Left kidney (tissue), 2 donors: ENCODE data around the gene ZNF385C. TPM values are rescaled to one million over a fixed set of nuclear protein-coding genes. Genes with fewer than 3 reads are reported as not detected.
A peak's percentile ranks its signal among the peaks of the same experiment; 100 is the strongest.

Experiments
- DNase-seq: peaks from one replicate; pipeline ENCODE4 v3.0.0-alpha.2; 2013
- polyA plus RNA-seq: library from polyadenylated mRNA; unstranded; fragments of 120-200 nt; gene quantifications from one replicate; pipeline ENCODE4 v1.2.1, GENCODE V29; 2013; ENCODE audit not compliant: insufficient read length

The ZNF385C gene
- polyA plus RNA-seq, 1 donor = 9.6 TPM

DNA sequence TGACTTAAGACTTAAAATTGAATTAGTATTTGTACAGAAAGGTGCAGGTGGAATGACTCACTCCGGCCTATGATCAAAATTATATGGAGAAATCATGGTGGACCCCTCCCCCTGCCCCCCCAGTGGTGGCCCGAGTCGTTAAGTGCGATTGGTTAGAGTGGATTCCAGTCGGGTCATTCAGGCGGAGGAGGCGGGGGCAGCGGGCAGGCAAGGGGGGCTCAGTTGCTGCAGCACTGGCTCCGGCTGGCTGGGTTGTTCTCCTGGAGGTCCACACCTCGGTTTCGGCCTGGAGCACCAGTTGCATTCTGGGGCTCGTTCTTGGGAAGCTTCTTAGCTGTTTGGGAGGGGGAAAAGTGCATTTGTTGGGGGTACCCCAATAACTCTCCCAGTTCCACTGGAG, 27.3 kb upstream of the ZNF385C start:
- no peak for DNase-seq

DNA sequence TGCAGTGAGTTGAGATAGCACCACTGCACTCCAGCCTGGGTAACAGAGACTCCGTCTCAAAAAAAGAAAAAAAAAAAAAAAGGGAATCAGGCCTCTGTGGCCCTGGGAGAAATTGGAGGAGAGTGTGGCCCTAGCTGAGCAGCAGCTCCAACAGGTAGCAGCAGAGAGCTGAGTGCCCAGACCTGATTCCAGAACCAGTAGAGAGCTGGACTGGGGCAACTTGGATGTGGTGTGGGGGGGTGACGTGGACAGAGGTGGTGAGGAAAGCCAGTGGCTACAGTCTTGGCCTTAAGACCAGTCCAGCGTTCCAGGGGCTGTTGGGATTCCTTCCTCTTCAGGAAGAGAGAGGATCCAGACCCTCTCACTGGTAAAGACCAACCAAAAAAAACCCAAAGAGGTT, 26.0 kb upstream of the ZNF385C start:
- DNase-seq = no peak

DNA sequence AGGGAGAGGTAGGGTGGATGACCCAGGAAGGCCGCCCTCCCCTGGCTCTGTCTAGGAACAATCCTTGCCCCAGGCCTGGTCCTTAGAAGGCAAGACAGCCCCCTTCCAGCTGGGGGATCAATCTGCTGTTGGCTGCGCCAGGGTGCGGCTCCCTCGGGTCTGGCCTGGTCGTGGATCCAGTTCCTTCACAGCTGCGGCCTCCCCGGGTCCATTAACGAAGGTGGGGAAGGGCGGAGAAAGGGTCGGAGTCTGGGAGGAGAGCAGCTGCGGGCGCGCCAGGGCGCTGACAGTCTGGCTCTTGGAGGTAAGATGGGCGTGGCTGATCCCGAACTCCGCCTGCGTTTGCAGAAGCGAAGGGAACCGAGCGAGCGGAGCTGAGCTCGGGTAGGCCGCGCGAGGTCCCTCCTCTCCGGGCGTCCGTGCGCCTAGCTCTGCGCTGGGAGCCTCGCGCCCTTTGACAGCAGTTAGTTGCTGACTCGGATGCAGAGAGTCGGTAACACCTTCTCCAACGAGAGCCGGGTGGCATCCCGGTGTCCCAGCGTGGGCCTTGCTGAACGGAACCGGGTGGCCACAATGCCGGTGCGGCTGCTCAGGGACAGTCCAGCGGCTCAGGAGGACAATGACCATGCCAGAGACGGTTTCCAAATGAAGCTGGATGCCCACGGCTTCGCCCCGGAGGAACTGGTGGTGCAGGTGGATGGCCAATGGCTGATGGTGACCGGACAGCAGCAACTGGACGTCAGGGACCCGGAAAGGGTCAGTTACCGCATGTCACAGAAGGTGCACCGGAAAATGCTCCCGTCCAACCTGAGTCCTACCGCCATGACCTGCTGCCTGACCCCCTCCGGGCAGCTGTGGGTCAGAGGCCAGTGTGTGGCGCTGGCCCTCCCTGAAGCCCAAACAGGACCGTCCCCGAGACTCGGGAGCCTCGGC, 24.4 kb upstream of the ZNF385C start, which contains the start of gene HSPB9:
HSPB9 (plus strand) TSS at position 434 of the 933 bp plus-strand sequence; CDS start at position 481, 47 bp downstream.
- DNase-seq = no peak

DNA sequence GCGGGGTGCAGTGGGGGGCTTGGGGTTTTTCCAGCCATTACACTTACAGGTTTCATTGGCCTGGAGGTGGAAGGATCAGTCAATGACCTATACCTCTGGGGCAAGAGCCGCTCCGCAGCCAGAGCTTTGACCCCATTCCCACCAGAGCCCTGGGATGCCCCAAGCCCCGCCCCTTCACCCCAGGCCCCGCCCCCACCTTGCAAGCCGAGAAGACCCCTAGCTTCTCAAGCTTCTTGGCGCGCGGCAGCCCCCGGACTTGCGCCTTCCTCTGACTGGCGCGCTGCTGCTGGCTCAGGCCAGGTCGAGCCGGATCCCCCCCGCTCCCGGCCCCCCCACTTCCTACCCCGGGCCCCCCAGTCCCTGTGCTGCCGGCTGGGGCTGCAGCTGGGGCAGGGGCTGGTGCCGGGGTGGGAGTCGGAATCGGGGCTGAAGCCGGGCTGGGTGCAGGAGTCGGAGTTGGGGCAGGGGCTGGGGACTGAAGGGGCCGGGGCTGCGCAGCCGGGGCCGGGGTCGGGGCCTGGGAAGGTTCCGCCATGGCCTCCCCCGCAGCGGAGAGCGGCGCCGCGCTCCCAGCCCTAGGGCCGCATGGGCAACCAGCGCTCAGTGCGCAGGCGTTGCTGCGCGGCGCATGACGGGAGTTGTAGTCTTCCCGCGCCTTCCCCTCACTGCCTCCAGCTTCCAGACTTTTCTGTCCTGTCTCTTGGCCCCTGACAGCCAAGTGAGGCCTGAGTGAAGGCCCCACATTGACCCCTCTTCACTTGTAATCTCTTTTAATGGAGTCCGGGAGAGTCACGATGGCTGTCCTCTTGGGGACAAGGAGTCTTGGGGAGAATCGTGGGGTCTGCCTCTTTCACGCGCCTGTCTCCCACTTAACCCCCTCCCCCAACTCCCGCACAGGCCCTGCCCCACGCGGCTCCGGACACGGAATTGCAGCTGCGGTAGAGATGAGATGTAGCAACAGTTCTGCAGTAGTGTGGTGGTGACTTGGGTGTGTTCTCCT, 22.8 kb upstream of the ZNF385C start, which contains the start of gene KAT2A:
KAT2A (minus strand) TSS at position 598 of the 1,000 bp plus-strand sequence; CDS start at position 535, 63 bp downstream.
- DNase-seq = peak; percentile 79

DNA sequence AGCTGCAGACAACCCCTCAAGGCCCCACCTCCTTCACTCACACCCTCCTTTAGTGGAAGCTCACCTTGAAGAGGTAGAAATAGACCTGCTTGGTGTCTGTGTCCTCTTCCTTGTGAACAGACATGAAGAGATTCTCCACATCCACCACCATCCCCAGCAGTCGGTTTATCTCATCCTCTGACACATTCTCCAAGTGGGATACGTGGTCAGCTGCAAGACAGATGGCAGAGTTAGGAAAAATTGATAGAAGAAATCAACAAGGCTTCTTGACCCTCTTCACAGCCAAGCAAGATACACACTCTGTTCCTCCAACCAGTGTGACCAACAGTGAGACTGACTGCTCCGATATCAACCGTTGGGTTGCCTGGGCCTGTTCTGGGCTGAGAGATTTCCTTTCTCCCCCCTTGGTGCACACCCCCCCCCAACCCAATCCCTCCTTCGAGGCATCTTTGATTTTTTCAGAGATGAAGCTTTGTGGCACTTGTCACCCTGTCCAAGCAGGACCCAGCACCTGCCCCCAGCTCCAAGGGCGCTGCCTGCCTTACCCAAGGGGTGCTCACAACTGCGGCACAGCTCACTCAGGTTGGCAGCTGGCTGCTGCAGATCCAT, 22.0 kb upstream of the ZNF385C start:
- DNase-seq = no peak

DNA sequence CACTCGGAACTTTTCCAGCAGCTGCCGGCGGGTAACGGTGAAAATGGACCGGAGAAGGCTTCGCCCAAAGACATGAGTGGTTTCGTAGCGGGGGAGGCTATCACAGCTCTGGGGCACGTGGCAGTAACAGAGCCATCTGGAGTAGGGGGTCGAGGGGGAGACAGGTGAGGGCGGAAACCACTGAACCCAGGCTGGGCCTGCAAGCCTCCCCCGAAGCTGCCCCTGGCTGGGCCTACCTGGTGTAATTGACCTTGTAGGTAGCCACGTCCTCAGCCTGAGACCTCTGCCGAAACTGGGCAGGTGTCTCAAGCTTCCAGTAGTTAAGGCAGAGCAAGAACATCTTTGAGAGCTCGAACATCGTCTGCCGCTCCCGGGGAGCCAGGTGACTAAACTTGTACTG, 21.0 kb upstream of the ZNF385C start:
- no peak for DNase-seq

DNA sequence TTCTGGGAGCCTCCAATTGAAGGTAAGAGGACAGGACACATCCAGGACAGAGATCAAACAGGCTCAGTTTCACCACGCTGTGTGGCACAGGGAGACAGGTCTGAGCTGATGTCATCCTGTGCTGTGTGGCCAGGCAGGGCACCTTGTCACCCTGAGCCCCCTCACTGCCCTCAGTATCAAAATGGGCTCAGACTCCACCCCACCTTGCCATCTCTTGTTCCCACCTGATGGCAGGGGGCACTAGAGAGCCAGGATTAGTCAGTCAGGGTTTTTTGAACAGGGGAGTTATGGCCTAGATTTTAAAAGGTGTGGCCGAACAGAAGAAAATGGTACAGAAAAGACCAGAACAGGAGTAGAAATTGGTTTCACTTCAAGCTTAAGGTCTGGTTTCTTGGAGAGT, 20.3 kb upstream of the ZNF385C start:
- no peak for DNase-seq

DNA sequence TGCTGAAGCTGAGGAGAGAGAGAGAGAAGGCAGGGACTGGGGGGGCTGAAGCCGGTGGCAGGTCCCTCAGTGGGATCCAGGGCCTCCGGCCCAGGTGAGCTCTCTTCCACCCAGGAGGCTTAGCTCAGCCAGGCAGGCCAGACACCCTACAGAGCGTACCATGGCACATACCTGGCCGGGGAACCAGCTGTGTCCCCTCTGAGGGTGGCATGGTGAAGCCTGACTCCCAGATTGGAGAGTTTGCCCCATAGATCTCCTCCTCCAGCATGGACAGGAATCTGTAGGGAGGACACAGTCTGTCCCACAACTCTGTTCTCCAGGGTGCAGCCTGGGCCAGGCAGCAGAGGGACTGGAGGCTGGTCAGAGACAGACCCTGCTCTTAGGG, 19.8 kb upstream of the ZNF385C start:
- DNase-seq = no peak

DNA sequence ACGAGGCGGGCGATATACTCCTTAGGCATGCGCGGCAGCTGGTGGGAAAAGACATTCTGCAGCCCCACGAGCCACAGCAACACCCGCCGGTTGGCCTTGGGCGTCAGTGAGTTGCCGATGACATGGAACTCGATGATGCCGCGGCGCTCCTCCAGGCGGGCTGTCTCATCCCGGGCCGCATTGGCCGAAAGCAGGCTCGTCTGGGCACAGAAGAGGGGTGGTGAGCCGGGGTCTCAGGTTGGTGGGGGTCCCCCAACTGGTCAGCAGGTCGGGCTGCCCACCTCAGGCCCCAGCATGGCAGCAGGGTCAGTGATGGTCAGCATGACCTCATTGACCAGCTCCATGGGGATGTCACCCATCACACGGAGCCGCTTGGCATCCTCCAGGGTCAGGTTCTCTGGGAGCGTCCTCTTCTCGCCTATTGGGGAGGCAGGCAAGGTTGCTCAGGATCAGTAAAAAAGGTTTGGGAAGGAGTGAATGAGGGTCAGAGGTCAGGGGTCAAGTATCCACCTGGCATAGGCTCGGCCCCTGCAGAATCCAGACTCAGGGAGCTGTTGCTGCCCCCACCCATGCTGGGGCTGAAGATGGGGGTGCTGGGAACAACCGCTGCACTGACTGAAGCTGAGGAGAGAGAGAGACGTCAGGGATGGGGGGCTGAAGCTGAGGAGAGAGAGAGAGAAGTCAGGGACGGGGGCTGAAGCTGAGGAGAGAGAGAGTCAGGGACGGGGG, 19.3 kb upstream of the ZNF385C start:
- no peak for DNase-seq

DNA sequence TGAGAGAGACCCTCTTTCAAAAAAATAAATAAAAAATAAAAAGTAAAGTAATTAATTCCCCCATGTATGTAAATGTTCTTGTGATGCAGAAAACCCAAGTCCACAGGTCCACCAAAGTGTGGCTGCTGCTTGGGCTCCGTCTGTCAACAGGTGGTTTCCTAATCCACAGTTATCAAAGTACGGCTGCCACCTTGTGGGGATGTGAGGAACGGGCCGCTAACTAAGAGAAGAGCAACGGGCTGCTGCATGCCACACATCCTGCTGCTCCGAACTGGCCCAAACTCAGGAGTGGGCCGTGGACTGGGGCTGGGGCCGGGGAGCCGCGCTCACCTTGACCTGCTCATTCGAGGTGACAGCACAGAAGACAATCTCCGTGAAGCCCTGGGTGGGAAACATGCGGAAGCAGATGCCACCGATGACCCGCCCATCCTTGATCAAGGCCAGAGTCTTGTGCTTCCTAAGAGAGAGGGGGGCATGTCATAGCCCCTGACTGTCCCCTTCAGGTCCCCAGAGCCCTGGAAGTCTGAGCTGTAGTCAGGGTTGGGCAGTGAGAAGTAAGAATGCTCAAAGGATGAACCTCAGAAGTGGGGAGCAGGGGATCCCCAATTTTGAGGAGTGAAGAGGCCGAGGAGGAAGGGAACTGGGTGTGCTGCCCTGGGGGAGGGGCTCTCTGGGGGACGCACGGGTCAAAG, 18.6 kb upstream of the ZNF385C start:
- DNase-seq = peak; percentile 86

DNA sequence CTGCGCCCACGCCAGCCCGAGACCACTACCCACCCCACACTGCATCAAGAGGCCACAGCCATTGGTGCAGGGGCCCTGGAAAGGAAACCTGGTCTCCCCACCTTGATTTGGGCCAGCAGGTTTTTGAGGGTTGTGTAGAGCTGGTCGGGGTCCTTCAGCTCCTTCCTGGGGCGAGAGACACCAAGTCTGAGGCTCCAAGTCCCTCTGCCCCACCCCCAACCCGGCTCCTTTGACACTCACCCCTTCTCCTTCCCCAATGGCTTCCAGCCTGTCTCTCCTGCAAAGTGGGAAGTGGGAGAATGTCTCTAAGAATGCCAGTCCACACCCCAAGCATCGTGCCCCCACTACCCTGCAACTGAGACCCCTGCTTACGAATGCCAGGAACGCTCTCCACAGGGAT, 15.8 kb upstream of the ZNF385C start:
- no peak for DNase-seq

DNA sequence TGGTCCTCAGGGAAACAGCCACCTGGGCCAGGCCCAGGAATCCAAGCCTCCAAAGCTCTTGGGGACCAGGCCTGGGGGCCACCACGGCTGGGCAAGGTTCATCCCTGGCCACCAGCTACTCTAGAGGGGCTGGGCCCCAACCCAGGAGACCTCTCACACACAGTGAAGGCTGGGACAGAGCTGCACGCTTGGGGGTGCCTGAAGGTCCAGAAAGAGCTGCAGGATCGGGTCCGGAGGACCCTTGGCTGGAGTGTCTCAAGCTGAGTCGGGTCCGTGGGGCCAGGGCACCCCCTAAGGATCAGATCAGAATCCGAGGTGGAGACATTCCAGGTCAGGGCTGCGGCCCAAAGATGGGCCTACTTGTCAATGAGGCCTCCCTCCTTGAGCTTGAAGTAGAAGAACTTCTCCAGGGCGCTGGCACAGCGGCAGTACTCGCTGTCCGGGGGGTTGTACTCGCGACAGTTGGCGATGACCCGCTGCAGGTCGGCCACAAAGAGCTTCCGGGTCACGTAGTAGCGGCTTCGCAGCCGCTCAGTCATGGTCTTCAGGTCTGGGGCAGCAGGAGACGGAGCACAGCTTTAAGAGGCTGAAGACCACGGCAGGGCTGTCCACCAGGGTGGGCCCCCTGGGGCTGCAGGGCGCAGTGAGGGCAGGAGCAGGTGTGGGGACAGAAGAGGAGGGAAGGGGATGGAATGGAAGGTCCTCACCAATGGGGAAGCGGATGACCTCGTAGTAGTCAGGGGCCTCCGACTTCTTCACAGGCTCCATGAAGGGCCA, 15.2 kb upstream of the ZNF385C start:
- DNase-seq = no peak

DNA sequence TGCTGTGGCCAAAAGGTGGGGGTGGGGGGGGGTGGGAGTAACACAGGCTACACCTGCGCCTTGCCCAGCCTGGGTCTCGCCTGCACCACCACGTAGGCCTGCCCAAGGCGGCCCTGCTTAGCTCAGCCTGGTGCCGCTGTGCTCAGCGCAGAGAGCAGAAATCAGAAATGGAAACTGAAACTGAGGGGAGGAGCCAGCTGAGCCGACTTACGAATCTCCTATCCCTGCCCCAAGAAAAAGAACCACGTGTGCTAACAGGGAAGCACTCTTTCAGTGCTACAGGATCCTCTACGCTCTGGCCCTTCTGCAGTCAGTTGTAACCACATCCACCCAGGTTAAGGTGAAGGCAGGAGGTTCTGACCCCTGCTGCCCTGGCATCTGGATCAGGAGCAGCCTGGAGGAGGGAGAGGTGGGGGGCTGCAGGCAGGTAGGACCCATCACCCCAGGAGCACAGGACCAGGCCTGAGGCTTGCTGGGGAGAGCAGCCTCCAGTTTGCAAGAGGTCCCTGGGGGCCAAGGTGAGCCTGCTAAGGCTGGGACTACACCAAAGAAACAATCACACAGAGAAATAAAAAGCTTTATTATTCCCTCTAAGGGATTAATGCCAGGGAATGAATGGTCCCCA, 14.4 kb upstream of the ZNF385C start, which contains the start of gene DHX58:
DHX58 (minus strand) TSS at position 163 of the 625 bp plus-strand sequence. CDS start 822 bp downstream, outside the sequence.
- no peak for DNase-seq

DNA sequence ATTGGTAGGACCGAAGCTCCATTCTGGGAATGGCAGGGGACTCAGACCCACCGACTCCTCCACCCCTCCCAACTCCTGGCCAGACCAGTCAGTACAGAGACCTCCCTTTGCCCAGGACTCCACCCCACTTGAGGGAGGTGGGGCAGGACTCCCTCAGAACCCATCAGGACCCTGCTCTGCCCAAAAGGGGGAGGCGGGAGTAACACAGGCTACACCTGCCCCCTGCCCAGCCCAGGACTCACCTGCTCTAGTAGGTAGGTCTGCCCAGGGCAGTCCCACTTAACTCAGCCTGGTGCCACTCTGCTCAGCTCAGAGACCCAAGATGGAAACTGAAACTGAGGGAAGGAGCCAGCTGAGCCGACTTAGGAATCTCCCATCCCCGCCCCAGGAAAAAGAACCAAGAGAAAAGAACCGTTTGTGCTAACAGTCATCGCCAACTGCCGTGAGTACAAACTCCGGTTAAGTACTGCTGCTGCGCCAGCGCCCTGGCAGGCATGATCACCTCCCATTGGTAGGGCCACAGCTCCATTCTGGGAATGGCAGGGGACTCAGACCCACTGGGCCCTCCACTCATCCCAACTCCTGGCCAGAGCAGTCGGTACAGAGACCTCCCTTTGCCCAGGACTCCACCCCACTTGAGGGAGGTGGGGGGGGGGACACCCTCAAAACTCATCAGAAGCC, 13.7 kb upstream of the ZNF385C start:
- no peak for DNase-seq

DNA sequence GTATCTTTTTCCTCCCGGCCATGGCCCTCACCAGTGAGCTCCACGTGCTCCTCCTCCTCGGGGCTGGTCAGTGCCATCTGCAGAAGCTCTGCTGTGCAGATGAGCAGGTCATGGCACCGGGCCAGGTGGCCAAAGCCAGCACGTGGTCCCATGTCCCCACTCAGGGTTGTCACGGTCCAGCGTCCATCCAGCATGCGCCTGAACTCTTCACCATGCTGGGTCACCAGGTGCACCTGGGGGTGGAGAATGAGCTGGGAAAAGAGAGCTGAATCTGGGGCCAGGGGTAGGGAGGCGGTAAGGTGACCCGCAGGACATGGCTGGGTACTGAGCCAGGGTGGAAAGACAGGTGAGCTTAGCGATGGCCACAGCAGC, 13.0 kb upstream of the ZNF385C start:
- DNase-seq = no peak

DNA sequence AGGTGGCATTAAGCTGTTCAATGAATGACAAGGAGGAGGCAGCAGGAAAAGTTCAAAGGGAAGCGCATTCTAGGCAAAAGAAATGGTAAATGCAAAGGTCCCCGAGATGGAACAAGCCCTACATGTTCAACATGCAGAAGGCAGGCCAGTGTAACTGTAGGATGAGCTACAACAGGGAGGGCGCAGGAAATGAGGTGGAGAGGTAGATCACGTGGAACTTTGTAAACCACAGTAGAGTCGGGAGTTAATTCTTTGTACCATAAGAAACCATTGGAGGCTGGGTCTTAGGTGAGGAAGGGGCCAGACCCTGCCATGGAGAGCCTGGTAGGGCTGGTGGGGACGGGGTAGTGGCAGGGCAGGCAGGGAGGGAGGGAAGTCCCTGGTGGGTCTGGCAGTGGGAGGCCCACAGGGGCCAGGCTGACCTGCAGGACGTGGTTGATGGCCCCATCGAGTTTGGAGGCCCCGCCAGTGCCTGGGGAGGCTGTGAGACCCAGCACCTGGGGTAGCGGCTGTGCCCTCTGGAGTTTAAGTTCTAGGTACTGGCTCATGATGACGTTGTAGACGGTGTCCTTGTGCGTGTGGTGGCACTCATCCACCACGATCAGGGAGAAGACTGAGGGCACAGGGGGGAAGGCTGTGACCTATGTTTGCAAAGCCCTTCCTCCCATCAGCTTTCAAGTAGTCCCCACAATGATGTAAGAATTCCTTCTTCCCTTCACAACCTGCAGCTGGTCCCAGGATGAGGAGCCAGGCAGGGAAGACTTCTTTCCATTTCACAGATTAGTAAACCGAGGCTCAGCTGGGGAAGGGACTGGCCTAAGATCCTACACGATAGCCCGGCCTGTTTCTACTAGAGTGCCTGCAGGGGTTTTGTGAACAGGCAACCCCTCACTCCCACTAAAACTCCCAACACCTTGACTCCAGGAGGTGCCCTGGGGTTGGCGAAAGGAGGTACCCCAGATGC, 12.3 kb upstream of the ZNF385C start:
- DNase-seq = no peak

DNA sequence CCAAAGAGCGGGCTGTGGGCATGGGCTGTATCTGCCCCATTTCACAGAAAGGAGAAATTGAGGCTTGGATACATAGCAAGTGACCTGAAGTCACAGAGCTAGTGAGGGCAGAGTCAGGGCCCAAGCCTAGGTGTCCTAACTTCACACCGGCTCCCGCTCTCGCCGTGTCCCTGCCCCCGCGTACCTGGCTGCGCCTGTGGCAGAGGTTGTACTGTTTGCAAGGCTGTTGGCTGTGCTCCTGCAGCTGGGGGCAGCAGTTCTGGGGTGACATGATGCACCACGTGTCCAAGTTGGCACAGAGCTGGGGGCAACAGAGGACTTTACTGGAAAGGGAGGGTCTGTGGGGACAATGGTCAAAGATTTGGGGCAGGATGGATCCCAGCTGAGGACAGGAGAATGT, 10.8 kb upstream of the ZNF385C start:
- DNase-seq = no peak
